NCI-H2029 treated with DMSO at 0.1 percent for 48 hours (cell line): ENCODE results near the gene DHX16.
A peak's percentile ranks its signal among the peaks of the same experiment; 100 is the strongest.

ENCODE experiments used
- DNase-seq: peaks from one replicate; lab custom pipeline; 2025; lab: John Stamatoyannopoulos, UW

The DHX16 gene

GRCh38 chr6:30626484-30627366 is 46.1 kb downstream of the DHX16 start, which contains the start of gene ATAT1:
Gene ATAT1, plus strand, starts transcription at chr6:30626874.
- peak; percentile 57 for DNase-seq

- DNase-seq, result no peak
Observed at GRCh38 chr6:30625511-30625910, 47.3 kb downstream of the DHX16 start.

GRCh38 chr6:30619561-30619960 is 53.2 kb downstream of the DHX16 start:
- DNase-seq, result no peak

DNA sequence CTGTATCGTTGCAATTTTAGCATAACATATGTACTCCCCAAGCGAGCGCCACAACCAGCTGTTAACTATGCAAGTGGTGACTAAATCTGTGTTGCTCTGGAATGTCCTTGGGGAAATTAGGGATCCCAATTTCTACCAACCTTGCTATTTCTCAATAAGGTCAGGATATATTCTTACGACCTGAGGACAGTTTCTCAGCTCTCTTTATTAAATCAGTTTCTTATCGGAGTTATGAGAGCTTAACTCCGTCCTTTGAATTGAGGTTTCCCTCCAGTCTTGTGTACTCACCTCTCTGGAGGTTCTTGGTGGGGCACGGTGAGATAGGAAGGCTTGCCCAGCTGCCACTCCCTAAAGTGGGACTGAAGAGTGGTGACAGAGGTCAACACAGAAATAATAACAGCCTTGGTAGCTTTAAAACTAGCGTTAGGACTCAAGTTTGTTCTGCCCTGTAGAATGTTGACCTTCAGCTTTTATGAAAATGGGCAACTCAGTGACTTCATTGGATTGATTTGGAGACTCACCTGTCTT is 54.5 kb downstream of the DHX16 start:
- DNase-seq, result no peak

GRCh38 chr6:30617565-30618269 is 55.1 kb downstream of the DHX16 start, which contains the start of gene MRPS18B:
Gene MRPS18B, plus strand, starts transcription at chr6:30617840. Its CDS starts 26 bp downstream, at chr6:30617866.
- peak; percentile 96 for DNase-seq

DNA sequence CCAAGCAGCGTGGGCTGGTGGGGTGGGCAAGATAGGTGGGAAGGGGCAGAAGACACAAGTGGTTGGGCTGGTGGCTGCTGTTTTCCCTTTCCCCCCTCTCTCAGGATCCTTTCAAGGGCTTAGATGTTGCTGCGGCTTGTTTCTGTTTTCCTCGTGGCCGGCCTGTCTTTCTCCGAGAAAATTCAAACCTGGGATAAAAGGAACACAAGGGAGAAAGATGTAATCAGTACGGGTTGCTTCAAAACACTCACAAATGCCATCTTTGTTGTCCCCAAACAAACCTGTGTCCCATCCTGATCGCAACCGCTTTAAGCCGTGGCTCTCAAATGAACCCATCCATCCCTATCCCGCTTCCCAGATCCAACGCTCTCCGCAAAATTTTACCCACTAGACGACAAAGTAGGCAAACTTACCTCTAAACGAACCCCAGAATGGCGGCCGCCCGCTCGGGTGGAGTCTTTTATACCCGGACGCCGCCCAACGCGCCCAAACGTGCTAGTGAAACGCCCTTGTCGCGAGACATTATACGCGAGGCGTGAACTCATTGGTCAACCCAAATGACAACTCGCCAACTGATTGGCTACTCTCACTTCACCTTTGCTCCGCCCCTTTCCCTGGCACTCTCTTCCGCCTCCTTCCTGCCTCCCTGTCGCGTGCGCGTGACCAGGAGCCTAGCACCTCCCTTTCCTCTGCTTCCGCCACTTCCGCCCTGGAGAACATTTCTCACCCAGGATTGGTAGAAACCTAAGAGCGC is 55.8 kb downstream of the DHX16 start, which contains the start of gene PPP1R10:
PPP1R10 (minus strand) TSS at position 433 of the 754 bp plus-strand sequence. CDS start 7,299 bp downstream, outside the sequence.
- DNase-seq, result peak; percentile 99

DNA sequence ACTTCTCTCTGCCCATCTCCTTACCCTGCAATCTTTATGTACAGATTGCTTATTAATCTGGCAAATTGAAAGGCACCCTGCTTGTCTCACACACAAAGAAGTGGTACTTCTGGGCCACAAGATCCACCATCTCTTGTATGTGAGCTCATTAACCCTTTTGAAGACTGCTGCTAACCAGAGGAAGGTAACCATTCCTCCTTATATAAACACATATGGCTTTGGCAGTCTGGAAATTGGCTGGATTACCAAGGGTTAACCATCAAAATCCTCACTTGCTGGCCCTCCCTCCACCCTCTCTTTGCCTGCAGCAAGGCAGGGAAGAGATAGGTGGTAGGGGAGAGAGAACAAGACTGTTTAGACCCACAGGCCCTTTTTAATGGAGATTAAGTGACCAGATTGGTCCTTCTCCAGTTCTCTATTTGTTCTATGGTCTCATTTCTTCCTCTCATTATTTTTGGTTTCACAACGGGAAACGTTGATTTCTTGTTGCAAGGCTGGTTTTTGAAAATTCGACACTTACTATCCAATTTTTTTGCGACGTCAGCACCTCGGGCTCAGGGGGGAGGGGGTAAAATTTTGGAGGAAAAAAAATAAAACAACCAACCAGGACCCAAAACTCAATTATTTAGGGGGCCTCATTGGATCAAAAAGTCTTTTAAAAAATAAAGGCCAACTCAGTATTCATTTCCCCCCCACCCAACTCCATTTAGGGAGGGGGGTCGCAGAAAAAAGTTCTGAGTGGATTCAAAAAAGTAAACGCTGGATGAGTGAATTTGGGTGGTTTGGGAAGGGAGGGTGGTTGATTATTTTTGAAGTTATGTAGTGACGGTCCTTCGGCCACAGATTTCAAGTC is 56.6 kb downstream of the DHX16 start:
- DNase-seq, result peak; percentile 71

DNA sequence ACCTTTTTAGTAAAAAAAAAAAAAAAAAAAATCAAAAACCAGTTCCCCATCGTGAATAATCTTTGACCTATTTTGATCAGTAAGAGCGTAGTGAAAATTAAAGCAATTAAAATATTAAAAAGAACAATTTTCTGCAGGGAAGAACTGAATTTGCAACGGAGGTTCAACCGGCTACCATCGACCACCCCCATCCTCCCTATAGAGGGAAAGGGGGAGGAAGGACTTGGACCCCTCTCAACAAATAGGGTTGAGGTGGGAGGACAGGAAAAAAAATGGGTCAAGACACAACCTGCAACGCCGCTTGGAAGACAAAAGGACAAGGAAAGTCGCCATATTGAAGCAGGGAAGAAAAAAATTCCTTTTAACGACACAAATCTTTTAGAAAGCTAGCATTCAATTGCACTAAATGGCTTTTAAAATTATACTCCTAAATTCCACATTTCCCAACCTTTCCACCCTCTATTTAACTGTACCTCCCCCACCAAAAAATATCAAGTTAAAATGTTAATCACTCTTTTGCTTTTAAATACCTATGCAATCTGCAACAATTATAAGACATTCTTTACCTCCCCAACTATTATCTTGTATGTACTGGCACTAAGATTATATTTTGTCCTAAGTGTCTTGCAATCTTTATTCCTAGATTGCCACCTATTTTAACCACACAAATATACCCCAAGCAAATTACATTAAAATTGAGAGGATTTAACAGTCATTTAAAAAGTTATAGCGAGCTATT is 57.4 kb downstream of the DHX16 start:
- DNase-seq, result peak; percentile 71

DNA sequence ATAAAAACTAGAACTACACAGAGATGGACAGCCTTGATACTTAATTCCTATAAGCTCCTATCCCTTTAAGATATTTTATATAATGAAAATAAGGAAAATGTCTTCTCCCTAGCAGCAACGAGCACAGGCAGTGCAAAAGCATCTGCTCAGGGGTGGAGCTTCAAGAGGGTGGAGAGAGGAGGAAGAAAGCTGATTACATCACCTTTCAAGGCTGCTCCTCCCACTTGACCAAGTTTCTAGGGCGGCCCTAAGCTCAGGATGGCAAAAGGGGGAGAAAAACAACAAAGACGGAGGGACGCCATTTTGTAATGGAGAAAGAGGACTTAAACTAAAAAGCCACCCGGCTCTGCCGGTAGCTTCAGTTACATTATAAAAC is 58.0 kb downstream of the DHX16 start:
- peak; percentile 94 for DNase-seq

DNA sequence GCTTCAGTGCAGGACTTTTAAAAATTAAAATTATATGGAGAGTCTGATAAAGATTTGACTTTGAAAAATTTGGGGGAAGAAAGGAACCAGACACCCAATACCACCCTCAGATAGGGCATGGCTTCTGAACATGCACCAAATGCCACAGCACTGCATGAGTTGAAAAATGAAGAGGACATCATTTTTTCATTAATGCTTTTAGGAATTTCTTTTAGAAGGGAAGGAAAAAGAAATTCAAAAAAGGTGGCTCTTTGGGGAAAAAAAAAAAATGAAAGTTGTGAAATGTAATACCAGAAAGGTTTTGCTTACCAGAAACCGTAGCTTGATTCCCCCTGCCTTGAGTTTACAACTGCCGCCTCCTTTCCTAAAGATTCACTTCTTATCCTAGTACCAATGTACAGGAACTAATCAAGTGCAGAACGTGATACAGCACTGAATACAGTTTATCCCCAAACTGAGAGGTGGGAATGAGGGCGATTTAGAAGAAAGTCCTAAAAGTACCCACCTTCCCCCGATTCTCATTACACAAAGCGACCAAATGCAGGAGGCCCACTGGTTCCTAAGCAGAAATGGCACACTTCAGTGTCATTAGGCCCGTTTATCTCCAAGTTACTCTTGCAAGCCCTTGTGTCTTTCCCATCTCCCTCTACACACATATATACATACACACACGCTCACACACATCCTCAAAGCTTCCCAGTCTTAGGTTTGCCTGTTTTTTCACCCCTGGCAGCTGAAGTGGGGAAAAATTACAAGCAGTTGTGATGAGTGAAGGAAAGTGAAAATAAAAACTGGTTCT is 58.6 kb downstream of the DHX16 start:
- DNase-seq, result no peak

GRCh38 chr6:30613251-30614043 is 59.4 kb downstream of the DHX16 start:
- no peak for DNase-seq

DNA sequence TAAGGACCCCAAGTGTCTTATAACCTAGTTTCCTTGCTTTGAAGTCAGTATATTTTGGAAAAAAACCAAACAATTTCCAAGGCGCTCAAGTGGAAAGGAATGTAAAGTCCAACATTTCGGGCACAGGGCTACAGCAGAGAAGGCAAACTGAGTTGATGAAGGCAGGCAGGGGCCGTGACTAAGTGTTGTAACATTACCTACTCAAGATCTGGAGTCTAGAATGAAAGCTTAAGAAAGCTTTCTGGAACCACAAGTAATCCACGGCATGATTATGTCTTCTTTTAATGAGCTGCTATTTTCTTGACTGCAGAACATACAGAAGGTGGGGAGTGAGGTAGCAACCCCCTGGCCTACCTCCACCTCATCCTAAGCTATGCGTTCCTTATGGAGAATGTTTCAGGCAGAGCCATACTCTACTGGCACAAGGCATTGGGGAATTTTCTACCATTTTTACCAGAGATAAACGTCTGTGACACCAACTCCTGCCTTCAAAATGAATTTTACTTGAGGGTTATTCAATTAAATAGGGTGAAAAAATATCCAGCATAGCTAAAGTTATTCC is 60.0 kb downstream of the DHX16 start:
- no peak for DNase-seq

GRCh38 chr6:30612213-30612612 is 60.6 kb downstream of the DHX16 start:
- DNase-seq, result no peak

DNA sequence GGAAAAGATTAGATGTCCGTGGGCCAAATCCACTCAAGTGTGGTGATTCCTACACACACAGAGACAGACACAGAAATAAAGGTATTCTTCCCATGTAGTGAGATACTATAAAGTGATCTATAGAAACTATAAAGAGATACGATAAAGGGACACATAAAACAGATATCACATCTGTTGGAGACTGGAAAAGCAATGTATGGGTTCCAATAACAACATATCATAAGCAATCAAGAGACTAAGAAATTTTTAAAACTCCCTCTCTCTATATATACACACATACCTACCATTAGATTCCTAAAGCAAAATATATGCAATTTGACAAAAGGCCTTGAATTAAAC is 61.0 kb downstream of the DHX16 start:
- no peak for DNase-seq

GRCh38 chr6:30611150-30611855 is 61.5 kb downstream of the DHX16 start:
- no peak for DNase-seq

DNA sequence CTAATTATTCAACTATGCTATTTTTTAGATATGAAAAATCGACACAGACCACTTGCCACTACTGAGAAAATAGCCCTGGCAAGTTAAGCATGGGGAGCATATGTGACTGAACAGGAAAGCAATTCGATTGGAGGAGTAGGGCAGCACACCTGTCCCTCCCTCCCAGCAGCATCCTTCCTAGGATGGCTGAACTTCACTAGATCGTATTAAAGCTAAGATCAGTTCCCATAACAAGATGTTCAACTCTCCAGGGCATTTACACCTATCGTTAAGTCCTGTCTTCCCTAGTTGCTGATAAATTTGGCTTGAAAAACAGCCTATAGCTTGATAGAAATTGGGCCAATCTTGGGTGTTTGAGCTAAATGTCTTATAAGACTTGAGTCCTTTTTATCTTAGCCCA is 62.7 kb downstream of the DHX16 start:
- no peak for DNase-seq

DNA sequence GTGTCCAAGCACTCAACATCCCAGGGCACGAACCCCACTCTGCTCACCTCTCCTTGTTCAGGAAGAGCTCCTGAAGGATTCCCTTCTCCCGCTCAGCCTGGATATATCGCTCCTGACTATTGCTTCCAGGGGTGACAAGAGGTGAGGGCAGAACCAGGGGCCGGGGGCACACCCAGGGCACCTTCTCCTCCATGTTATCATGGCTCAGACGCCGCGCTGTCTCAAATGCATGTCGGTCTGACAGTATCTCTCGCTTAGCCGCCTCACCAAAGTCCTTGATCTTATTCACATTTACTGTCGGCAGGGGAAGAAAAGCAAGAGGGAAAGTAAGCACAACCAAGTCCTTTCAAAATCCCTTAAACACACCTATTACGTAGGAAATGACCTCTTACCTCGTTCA is 68.8 kb downstream of the DHX16 start:
- DNase-seq, result no peak
